Chondrocyte (in vitro differentiated cells): Measurements from ENCODE around the gene KCNJ15. TPM values are rescaled to one million over a fixed set of nuclear protein-coding genes. Genes with fewer than 3 reads are reported as not detected.

Experiments
- DNase-seq: peaks from one replicate; pipeline ENCODE4 v3.0.0; 2021; ENCODE audit warnings: mixed read lengths, low spot score
- H3K27ac Mint-ChIP-seq: one replicate; pipeline ENCODE4 v1.8.0; 2021; ENCODE audit warnings: mild to moderate bottlenecking, moderate library complexity, mixed read lengths; ENCODE audit not compliant: unreplicated experiment
- H3K27me3 Mint-ChIP-seq: 2 replicates; pipeline ENCODE4 v1.8.0; 2021; ENCODE audit warnings: low read depth, mixed read lengths
- H3K36me3 Mint-ChIP-seq: 2 replicates; pipeline ENCODE4 v1.8.0; 2021; ENCODE audit warnings: low read depth, mixed read lengths
- H3K4me1 Mint-ChIP-seq: 2 replicates; pipeline ENCODE4 v1.8.0; 2021; ENCODE audit warnings: low read depth, mild to moderate bottlenecking, mixed read lengths
- H3K4me3 Mint-ChIP-seq: one replicate; pipeline ENCODE4 v1.8.0; 2021; ENCODE audit warnings: mild to moderate bottlenecking, moderate library complexity, mixed read lengths; ENCODE audit not compliant: unreplicated experiment
- H3K9me3 Mint-ChIP-seq: 2 replicates; pipeline ENCODE4 v1.8.0; 2021; ENCODE audit warnings: low read depth, mixed read lengths
- CTCF ChIP-seq: fragments of 200-600 bp; sonication (generic); IDR thresholded peaks from 2 replicates; pipeline ENCODE4 v1.5.0; 2021; ENCODE audit warnings: antibody characterized with exemption, mild to moderate bottlenecking, moderate library complexity
- total RNA-seq: library from RNA; stranded (reverse); gene quantifications from 3 replicates; pipeline ENCODE4 v1.2.1, GENCODE V29; 2021

Gene KCNJ15
- total RNA-seq, 1 donor from 2014 or later: 0.80 TPM

GRCh38 chr21:38349977-38350376, 93.2 kb downstream of the KCNJ15 start:
- Mint-ChIP-seq H3K9me3 (no peaks in the 10 kb centered on the region), H3K27ac (peak overlapping the region; percentile 94), H3K36me3 (peaks cover 4% of the 10 kb centered on the region), H3K4me1 (peaks cover 68% of the 10 kb centered on the region), H3K27me3 (no peaks in the 10 kb centered on the region), H3K4me3 (no peak overlapping the region)
- no peak for DNase-seq
- TF ChIP-seq CTCF: no peak

GRCh38 chr21:38350684-38351083, 93.9 kb downstream of the KCNJ15 start:
- Mint-ChIP-seq H3K4me3 (no peak overlapping the region), H3K36me3 (peaks cover 4% of the 10 kb centered on the region), H3K9me3 (no peaks in the 10 kb centered on the region), H3K27me3 (no peaks in the 10 kb centered on the region), H3K4me1 (peaks cover 71% of the 10 kb centered on the region), H3K27ac (peak overlapping the region; percentile 65)
- no peak for TF ChIP-seq CTCF
- DNase-seq: no peak

GRCh38 chr21:38351176-38351959, 94.6 kb downstream of the KCNJ15 start:
- Mint-ChIP-seq H3K9me3 (no peaks in the 10 kb centered on the region), H3K36me3 (peaks cover under 1% of the 10 kb centered on the region), H3K27me3 (no peaks in the 10 kb centered on the region), H3K27ac (peak overlapping the region; percentile 97), H3K4me1 (peaks cover 77% of the 10 kb centered on the region), H3K4me3 (no peak overlapping the region)
- TF ChIP-seq CTCF: no peak
- DNase-seq: no peak

GRCh38 chr21:38351961-38352521, 95.2 kb downstream of the KCNJ15 start:
- TF ChIP-seq CTCF: no peak
- no peaks in the 10 kb centered on the region for H3K27me3 Mint-ChIP-seq
- no peak for DNase-seq
- peaks cover 78% of the 10 kb centered on the region for H3K4me1 Mint-ChIP-seq
- peak overlapping the region; percentile 35 for H3K4me3 Mint-ChIP-seq
- peak overlapping the region; percentile 97 for H3K27ac Mint-ChIP-seq
- no peaks in the 10 kb centered on the region for H3K9me3 Mint-ChIP-seq
- no peaks in the 10 kb centered on the region for H3K36me3 Mint-ChIP-seq

- H3K4me1 Mint-ChIP-seq: peaks cover 75% of the 10 kb centered on the region
- peak; percentile 96 for TF ChIP-seq CTCF
- peak overlapping the region; percentile 97 for H3K27ac Mint-ChIP-seq
- no peaks in the 10 kb centered on the region for H3K9me3 Mint-ChIP-seq
- no peak for DNase-seq
- no peaks in the 10 kb centered on the region for H3K27me3 Mint-ChIP-seq
- H3K4me3 Mint-ChIP-seq: peak overlapping the region; percentile 35
- no peaks in the 10 kb centered on the region for H3K36me3 Mint-ChIP-seq
Measured at GRCh38 chr21:38352536-38353219, 95.9 kb downstream of the KCNJ15 start.
